ENCODE data around the gene PADI4.

Gene PADI4

DNA sequence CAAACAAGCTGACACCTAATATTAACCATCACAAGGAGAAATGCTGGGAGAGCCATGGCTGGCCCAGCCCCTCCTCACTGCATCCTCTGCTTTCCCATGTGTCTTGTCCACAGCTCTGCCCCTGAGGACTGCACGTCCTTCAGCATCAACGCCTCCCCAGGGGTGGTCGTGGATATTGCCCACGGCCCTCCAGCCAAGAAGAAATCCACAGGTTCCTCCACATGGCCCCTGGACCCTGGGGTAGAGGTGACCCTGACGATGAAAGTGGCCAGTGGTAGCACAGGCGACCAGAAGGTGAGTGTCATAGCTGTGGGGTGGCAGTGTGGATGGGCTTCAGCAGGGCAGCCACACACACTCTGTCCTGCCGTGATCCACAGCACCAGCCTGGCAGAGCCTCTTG is 22.9 kb downstream of the PADI4 start (continued):
- TF ChIP-seq ZNF660 (tag by site-specific recombination; IDR thresholded peaks at IDR 0.05): no peak
- TF ChIP-seq ZNF394 (tag by site-specific recombination; IDR thresholded peaks at IDR 0.05; ENCODE audit: borderline replicate concordance): no peak
- TF ChIP-seq ZNF311 (tag by site-specific recombination; IDR thresholded peaks at IDR 0.05; ENCODE audit: borderline replicate concordance): no peak
- no peak for TF ChIP-seq KLF1 (tag by site-specific recombination; IDR thresholded peaks at IDR 0.05)
- TF ChIP-seq, protein P1, sequence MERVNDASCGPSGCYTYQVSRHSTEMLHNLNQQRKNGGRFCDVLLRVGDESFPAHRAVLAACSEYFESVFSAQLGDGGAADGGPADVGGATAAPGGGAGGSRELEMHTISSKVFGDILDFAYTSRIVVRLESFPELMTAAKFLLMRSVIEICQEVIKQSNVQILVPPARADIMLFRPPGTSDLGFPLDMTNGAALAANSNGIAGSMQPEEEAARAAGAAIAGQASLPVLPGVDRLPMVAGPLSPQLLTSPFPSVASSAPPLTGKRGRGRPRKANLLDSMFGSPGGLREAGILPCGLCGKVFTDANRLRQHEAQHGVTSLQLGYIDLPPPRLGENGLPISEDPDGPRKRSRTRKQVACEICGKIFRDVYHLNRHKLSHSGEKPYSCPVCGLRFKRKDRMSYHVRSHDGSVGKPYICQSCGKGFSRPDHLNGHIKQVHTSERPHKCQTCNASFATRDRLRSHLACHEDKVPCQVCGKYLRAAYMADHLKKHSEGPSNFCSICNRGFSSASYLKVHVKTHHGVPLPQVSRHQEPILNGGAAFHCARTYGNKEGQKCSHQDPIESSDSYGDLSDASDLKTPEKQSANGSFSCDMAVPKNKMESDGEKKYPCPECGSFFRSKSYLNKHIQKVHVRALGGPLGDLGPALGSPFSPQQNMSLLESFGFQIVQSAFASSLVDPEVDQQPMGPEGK (tag by site-specific recombination; IDR thresholded peaks at IDR 0.05): no peak
- no peak for TF ChIP-seq GLI2 (tag by site-specific recombination; IDR thresholded peaks at IDR 0.05; ENCODE audit: borderline replicate concordance, low read depth)
- TF ChIP-seq KLF17 (tag by site-specific recombination; IDR thresholded peaks at IDR 0.05): no peak
- TF ChIP-seq ZNF121 (tag by site-specific recombination; IDR thresholded peaks at IDR 0.05): no peak
- TF ChIP-seq ZNF501 (tag by site-specific recombination; IDR thresholded peaks at IDR 0.05): no peak

GRCh38 chr1:17333081-17333480 is 25.1 kb downstream of the PADI4 start:
- Histone ChIP-seq H3K27ac (ENCODE audit: extremely low read depth, low read depth, low read length) (no peak overlapping the region), H3K36me3 (ENCODE audit: control insufficient read depth in 2 of 2, insufficient read depth in 1 of 2, low read length in 2 of 2) (no peaks in the 10 kb centered on the region), H3K4me1 (ENCODE audit: control insufficient read depth, insufficient read depth, low read length) (no peaks in the 10 kb centered on the region), H3K4me3 (ENCODE audit: low read depth, low read length) (no peak overlapping the region), H3K9me3 (ENCODE audit: control insufficient read depth, insufficient read depth, low read depth, low read length) (no peaks in the 10 kb centered on the region)
- CTCF ChIA-PET: interaction anchor here (1.0 kb wide), 1 partner anchor 52 kb away, joined by 4 read pairs; no protein-coding TSS in a partner anchor
- no peak for TF ChIP-seq SP3 (tag by site-specific recombination; IDR thresholded peaks at IDR 0.05)
- TF ChIP-seq ZFHX2 (tag by site-specific recombination; conservative IDR thresholded peaks at IDR 0.05): no peak
- no peak for TF ChIP-seq ZNF501 (tag by site-specific recombination; IDR thresholded peaks at IDR 0.05)
- TF ChIP-seq ZNF624 (tag by site-specific recombination; IDR thresholded peaks at IDR 0.05): no peak
- TF ChIP-seq ZNF155 (tag by site-specific recombination; IDR thresholded peaks at IDR 0.05): no peak
- TF ChIP-seq, protein P2, sequence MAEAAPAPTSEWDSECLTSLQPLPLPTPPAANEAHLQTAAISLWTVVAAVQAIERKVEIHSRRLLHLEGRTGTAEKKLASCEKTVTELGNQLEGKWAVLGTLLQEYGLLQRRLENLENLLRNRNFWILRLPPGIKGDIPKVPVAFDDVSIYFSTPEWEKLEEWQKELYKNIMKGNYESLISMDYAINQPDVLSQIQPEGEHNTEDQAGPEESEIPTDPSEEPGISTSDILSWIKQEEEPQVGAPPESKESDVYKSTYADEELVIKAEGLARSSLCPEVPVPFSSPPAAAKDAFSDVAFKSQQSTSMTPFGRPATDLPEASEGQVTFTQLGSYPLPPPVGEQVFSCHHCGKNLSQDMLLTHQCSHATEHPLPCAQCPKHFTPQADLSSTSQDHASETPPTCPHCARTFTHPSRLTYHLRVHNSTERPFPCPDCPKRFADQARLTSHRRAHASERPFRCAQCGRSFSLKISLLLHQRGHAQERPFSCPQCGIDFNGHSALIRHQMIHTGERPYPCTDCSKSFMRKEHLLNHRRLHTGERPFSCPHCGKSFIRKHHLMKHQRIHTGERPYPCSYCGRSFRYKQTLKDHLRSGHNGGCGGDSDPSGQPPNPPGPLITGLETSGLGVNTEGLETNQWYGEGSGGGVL (tag by site-specific recombination; IDR thresholded peaks at IDR 0.05): no peak
- no peak for TF ChIP-seq ZNF37A (tag by site-specific recombination; IDR thresholded peaks at IDR 0.05)
- TF ChIP-seq FEZF1 (tag by site-specific recombination; IDR thresholded peaks at IDR 0.05): no peak
- POLR2A ChIA-PET: no interaction called here

GRCh38 chr1:17335821-17336710 is 28.1 kb downstream of the PADI4 start:
- no peak for TF ChIP-seq ZNF335 (tag by site-specific recombination; conservative IDR thresholded peaks at IDR 0.05)
- 0 out of 2 replicates have a peak, but pooled peaks have one; percentile 14 for TF ChIP-seq ZFHX2 (tag by site-specific recombination; conservative IDR thresholded peaks at IDR 0.05)
- no peak for TF ChIP-seq ZNF549 (tag by site-specific recombination; IDR thresholded peaks at IDR 0.05)

More at GRCh38 chr1:17335821-17336710, 28.1 kb downstream of the PADI4 start:
- CTCF ChIA-PET: interaction anchor here (0.6 to 4.1 kb wide), 28 partner anchors 9 to 619 kb away, joined by 3 to 30 read pairs (median 4); no protein-coding TSS in a partner anchor
- Histone ChIP-seq H3K4me1 (ENCODE audit: control insufficient read depth, insufficient read depth, low read length) (no peaks in the 10 kb centered on the region), H3K4me3 (ENCODE audit: low read depth, low read length) (no peak overlapping the region), H3K9me3 (ENCODE audit: control insufficient read depth, insufficient read depth, low read depth, low read length) (no peaks in the 10 kb centered on the region), H3K36me3 (ENCODE audit: control insufficient read depth in 2 of 2, insufficient read depth in 1 of 2, low read length in 2 of 2) (no peaks in the 10 kb centered on the region), H3K27ac (ENCODE audit: extremely low read depth, low read depth, low read length) (no peak overlapping the region)
- POLR2A ChIA-PET: no interaction called here
